Ramos (cell line): Measurements from ENCODE around the gene GRIN2D.
"Not testable (repeated sequence)": the region's sequence is repeated elsewhere in the genome, so short reads cannot be mapped to it uniquely, and the experiment has no call there.

Experiments
- in situ Hi-C: fragments of 300-500 bp; cut with MboI; formaldehyde crosslinking; loops from one replicate; pipeline ENCODE4 v1.14.3; 2022; ENCODE audit warnings: low sequenced_read_pairs; ENCODE audit not compliant: unreplicated experiment

The GRIN2D gene

DNA sequence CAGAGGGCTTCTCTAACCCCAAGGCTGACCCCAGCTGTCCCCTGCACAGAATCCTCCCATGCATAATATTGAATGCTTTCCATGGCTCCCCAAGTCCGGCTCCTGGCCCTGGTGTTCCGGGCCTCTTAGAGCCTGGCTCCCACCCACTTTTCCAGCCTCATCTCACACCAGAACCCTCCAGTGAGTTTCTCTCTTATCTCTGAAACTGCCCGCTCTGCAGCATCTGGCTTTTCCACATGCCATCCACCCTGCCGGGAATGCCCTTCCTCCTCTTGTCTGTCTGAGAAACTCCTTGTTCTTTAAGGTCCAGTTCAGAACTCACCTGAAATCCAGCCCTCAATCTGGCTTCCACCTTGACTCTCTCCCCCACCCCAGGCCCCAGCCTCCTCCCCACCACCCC lies 22.5 kb upstream of the GRIN2D start:
- in situ Hi-C loops, result no loop called here

DNA sequence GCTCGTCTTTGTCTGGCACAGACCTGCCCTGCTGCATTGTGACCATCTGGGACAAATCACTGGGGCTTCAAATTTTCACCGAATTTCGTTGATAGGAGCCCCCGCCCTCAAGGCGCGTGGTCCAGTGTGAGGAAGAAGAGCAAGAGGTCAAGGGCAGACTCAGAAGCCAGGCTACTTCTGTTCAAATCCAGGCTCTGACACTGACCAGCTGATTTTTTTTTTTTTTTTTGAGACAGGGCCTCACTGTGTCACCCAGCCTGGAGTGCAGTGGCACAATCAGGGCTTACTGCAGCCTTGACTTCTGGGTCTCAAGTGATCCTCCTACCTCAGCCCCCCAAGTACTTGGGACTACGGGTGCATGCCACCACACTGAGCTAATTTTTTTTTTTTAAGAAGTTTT lies 22.1 kb upstream of the GRIN2D start:
- in situ Hi-C loops, result no loop called here

DNA sequence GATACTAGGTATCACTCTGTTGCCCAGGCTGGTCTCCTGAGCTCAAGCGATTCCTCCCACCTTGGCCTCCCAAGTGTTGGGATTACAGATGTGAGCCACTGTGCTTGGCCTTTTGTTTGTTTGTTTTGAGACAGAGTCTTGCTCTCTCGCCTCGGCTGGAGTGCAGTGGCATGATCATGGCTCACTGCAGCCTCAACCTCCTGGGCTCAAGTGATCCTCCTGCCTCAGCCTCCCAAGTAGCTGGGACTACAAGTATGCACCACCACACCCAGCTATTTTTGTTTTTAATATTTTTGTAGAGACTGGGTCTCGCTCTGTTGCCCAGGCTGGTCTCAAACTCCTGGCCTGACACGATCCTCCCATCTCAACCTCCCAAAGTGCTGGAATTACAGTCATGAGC lies 21.7 kb upstream of the GRIN2D start:
- in situ Hi-C loops, result not testable (repeated sequence)

DNA sequence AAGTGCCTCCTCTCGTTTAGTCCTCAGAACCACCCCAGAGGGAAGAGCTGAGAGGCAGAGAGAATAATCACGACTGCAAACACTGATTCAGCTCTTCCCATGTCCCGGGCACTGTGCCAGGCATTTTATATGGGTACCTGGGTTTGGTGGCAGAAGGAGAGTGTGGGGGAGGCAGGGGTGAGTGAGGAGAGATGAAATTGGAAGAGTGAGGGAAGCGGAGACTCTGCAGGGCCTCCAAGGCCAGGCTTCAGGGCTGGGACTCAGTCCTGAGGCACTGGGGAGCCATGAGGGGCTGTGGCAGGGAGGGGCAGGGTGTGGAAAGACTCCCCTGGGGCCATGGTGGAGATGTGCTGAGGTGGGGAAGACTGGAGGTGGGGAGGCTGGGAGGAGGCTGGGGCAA lies 20.6 kb upstream of the GRIN2D start:
- in situ Hi-C loops, result no loop called here

DNA sequence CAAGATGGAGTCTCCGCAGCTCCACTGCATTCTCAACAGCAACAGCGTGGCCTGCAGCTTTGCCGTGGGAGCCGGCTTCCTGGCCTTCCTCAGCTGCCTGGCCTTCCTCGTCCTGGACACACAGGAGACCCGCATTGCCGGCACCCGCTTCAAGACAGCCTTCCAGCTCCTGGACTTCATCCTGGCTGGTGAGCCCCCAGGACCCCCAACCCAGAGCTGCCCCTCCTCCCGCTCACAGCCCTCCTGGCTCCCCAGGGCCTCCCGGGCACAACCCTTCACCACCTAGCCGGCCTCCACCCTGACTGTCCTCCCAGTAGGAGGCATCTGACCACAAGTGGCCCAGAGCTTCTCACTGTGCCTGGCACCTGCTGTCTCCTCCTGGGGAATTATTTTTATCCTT lies 19.9 kb upstream of the GRIN2D start:
- in situ Hi-C loops, result no loop called here

DNA sequence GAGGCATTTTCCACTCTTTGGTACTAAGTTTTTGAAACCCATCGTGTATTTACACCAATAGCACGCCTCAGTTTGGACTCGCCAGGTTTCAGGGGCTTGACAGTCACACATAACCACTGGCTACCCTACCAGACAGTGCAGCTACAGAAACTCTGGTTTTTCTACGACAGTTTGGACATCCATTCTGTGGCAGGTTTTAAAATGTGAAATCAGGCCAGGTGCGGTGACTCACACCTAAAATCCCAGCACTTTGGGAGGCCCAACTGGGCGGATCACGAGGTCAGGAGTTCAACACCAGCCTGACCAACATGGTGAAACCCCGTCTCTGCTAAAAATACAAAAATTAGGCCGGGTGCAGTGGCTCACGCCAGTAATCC lies 15.3 kb upstream of the GRIN2D start:
- in situ Hi-C loops, result no loop called here

DNA sequence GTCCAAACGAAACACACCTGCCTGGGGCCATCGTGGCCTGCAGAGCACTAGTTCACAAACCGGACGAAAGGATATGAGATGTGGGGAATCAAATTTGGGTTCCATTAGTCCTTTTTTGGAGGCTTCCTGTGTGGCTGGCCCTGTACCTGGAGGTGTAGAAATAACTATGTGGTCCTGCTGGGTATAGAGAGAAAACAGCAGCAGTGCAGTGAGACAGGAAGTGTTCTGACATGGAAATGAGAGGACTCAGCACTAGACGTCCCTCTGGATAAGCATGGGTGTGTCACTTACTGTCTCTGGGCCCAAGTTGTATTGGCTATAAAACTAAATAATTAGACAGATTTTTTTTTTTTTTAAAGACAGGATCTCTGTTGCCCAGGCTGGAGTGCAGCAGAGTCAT lies 14.4 kb upstream of the GRIN2D start:
- in situ Hi-C loops, result no loop called here

DNA sequence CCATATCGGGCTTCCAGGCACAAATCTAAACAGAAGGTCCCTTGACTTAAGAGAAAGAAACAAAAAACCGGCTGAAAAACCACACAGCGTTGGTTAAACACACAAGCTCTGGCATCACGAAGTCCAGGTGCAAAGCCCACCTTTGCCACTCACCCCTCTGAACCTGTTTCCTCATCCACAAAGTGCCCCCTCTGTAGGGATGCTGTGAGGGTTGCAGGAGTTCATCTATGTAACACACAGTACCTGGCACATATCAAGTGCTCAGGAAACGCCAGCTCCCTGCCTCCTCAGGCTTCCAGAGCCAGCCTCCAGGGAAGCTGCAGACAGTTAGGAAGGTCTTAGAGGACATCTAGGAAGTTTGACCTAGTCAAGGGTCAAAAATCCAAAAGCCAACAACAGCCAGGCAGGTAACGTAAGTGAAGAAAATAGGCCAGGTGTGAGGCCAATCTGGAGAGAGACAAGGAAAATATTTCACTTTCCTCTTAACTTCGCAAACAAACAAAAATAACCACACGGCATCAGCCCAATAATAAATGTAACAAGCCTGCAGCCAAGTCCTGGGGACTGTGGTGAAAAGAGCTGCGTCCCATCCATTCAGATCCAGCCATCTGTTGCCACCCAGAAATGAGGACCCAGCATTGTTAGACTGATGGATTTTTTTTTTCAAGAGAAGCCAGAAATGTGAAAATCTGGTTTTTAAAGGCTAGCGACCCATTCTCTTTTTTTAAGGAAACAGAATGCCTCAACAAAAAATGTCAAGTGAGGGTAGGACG lies 12.1 kb upstream of the GRIN2D start:
- in situ Hi-C loops, result no loop called here

DNA sequence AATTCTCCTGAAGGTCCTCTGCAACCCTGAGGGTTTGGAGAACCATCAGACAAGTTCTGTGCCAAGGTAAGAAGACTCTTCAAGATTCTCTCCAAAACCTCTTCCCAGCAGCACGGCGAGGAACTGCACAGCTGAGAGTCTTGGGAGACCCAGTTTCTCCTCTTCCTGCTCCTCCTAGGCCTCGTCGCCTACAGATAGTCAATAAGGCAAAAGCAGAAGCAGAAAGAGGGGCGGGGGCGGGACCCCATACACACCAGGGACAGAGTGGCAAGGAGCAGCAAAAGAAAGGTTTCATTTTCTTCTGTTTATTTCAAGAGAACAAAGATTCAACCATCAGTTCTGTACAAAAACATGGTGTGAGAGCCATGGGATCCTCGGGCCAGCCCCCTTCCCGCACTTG lies 11.2 kb upstream of the GRIN2D start:
- in situ Hi-C loops, result no loop called here

DNA sequence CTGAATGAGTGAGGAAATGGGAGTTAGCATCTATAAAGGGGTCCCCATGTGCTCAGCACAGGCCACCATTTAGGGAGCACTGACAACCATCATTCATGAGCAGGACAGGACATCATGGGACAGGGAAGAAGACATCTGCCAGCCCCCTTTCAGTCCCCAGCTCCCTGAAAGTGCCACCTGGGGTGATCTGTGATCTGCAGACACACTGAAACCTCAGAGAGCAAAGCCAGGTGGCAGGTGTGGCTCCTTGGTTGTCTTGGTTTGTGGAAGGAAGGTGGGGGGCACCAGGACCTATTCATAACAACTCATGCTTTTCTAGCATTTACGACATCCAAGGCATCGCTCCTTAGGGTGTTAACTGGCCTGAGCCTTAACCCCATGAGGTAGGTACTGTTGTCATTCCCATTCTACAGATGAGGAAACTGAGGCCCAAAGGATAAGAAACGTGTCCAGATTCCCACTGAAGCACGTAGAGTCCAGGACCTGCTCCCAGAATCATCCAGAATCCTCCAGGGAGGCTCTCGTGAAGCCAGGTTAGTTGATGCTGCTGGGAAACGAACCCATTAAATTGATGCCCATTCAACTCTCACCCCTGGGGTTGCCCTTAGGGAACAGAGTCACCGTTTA lies 7.9 kb upstream of the GRIN2D start:
- in situ Hi-C loops, result no loop called here

DNA sequence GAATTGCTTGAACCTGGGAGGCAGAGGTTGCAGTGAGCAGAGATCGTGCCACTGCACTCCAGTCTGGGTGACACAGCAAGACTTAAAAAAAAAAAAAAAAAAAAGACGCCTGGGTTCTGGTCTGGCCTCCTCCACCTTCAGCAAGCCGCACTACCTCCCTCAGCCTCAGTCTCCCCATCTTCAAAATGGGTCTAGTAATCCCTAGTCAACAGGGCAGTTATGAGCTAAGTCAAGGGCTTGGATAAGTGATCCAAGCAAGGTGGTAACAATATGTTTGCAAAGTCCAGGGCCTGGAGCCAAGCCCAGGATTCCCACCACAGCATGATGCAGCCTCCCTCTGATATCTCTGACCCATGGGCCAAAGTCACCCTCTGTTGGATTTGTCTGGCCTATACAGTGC lies 6.5 kb upstream of the GRIN2D start:
- in situ Hi-C loops, result no loop called here

DNA sequence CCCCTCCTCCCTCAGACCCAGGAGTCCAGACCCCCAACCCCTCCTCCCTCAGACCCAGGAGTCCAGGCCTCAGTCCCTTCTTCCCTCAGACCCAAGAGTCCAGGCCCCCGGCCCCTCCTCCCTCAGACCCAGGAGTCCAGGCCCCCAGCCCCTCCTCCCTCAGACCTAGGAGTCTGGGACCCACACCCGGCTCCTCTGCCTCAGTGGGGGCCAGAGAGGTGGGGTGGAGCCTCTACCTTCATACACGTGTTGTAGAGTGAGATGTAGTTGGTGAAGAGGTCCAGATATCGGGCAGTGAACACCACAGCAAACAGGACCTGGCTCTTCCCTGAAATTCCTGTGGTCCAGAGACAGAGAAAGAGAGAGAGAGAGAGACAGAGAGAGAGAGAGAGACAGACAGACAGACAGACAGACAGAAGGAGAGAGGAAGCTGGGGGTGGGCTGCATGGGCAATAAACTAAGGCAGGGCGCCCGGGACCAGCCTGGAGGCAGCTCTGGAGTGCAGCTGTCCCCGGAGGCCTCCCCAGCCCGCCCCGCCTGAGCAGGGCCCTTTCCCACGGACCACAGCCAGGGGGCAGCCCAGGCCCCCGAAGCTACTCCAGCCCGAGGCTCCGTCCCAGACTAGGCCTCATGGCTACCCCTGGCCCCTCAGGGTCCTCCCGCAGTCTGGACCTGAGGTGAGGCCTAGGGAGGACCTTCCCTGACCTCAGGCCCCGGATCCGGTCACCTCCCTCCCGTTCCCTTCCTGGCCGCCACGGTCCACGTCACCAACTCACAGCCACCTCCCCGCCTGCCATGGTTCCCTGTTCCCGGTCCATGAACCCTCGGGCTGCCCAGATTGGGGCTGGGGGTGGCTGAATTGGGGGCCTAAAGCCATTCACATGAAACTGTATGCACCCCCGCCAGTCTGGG lies 3.0 kb upstream of the GRIN2D start:
- in situ Hi-C loops, result no loop called here

DNA sequence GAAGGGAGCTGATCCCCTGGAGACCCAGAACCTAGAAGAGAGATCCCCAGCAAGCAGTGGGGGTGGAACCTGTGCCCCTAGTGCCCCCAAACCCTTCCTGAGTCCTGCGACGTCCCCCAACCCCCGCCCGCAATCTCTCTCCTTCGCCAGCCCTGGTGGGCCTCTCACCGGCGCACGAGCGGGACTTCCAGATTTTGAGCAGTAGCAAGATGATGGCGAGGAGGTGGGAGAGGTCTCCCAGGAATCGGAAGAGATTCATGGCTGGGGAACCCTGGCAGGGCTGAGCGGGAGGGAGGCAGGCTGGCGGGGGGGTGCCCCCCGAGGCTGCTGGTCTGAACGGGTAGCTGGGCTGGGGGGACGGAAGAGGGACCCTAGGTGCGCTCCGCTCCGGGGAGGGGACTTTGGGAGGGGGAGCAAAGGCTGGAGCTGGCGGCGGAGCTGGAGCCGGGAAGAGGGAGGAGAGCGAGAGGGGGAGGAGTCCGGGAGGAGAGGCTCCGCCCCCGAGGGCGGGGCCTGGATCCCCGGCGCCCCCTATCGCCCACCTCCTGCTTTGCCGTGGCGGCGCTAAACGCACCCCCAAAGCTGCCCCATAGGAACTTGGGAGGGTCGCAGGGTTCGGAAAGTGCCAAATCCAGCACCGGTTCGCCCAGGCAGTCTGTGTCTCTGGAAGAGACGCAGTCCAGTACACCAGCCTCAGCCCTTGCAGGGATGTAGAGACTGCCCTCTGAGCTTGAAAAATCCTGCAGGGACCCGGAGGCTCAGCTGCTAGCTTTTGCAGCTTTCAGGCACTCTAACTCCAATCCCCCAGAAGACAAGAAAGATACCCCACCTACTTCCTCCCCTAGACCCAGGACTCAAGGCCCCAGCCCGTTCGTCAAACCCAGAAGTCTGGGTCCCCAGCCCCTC lies 2.1 kb upstream of the GRIN2D start, which contains the start of gene KDELR1:
KDELR1 (minus strand) TSS at position 452 of the 906 bp plus-strand sequence; CDS start at position 259, 193 bp downstream.
- in situ Hi-C loops, result no loop called here

DNA sequence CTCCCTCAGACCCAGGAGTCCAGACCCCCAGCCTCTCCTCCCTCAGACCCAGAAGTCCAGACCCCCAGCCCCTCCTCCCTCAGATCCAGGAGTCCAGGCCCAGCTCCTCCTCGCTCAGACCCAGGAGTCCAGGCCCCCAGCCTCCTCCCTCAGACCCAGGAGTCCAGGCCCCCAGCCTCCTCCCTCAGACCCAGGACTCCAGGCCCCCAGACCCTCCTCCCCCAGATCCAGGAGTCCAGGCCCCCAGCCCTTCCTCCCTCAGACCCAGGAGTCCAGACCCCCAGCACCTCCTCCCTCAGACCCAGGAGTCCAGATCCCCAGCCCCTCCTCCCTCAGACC lies 1.5 kb upstream of the GRIN2D start:
- in situ Hi-C loops, result not testable (repeated sequence)

DNA sequence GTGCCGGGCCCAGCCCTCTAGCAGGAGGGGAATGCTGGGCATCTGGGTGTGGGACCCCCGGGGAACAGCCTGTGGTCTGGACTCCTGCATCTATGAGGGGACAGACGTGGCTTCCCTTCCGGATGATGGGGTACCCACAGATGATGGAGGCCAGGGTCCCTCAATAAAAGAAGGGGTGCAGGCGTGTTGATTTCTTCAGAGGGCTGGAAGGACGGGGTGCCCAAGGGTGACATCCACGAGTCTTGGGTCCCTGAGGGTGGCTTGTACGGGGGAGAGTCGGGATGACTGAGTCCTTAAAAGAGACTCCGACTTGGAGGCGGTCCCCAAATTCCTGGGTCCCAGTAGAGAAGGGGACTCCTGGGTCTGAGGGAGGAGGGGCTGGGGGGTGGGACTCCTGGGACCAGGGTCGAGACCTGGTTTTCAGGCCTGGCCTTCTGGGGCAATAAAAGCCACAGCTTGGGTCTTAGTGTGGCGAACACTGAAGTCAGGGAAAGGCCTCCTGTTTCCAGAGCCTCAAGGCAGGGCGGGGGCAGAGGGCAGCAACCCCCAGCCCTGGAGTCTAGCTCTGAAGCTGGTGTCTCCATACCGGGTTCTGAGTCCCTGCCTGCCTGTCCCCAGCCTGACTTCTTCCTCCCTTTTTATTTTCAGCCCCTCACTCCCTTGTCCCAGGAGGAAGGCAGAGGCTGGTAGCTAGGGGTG lies 459 bp upstream of the GRIN2D start:
- in situ Hi-C loops, result no loop called here

DNA sequence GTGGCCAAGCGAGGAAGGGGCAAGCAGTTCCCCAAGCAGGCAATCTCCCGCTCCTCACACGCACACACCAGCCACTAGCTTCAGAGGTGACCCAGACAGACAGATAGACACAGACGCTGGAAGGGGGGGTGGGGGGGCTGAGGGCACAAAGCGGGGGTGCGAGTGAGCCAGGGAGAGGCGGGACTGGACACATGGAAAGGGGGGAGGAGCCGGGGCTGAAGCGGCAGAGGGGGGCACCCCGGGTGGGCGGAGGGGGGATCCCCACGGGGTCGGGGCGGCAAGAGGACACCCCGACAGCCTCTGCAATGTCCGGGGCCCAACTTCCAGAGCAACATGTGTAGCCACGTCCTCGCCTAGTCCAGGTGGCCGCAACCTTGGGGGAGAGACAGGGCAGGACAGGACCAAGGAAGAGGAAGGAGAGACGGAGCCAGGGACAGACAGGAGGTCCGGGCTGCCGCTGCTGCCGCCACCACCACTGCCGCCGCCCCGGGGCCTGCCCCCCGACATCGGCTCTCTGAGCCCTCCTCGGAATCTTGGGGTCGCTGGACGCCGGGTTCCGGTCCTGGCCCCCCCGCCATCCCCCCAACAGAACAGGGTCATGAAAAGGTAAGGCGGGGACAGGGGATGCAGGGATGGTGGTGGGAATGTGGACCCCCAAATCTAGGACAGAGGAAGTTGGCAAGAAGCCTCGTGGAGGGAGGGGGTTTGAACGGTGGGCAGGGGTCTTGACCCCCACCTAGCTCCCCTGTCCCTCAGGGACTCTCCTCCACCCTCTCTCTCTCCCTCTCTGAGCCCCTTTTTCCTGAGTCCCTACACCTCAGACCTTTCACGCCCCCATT lies 1.1 kb downstream of the GRIN2D start:
- in situ Hi-C loops, result no loop called here

DNA sequence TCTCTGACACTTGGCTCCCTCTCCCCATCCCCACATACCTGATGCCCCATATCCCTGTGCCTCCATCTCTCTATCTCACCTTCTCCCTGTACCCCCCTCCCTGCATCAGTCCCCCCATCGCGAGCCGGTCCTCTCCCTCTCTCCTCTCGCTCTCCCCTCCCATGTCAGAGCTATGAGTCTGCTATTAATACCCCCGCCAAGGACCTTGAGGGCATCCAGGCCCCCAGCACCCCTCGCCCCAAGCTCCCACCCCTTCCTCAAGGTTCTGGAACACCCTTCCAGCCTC lies 1.6 kb downstream of the GRIN2D start:
- in situ Hi-C loops, result no loop called here

DNA sequence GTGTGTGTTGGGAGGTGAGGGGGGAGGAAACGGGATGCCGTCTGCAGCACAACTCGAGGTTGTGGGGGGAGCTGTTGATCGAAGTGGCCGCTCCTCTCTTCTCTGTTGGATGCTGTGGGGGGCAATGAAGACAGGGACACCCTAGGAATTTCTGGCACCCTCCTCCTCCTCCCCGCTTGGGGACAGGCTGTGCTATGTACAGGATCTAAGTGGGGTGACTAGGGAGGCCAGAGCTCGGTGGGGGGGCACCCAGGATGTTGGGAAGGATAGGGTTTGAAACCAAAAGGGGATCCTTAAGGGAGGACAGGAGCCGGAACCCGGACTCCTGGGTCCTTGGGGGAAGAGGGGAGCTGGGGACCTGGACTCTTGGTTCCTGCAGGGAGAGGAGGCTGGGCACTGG lies 2.0 kb downstream of the GRIN2D start:
- in situ Hi-C loops, result no loop called here
